ENCODE results near the gene ACOX2.

Gene ACOX2

GRCh38 chr3:58566398-58567250 is 29.6 kb upstream of the ACOX2 start:
- DNase-seq, result no peak

GRCh38 chr3:58565621-58566397 is 28.8 kb upstream of the ACOX2 start:
- no peak for DNase-seq

GRCh38 chr3:58564456-58565160 is 27.6 kb upstream of the ACOX2 start:
- no peak for DNase-seq

- no peak for DNase-seq
Observed at GRCh38 chr3:58564054-58564453, 27.1 kb upstream of the ACOX2 start.

GRCh38 chr3:58563386-58564035 is 26.5 kb upstream of the ACOX2 start:
- DNase-seq, result no peak

- DNase-seq, result no peak
Observed at GRCh38 chr3:58562498-58562897, 25.5 kb upstream of the ACOX2 start.

- DNase-seq, result no peak
Observed at GRCh38 chr3:58560771-58561311, 23.9 kb upstream of the ACOX2 start.

GRCh38 chr3:58559586-58559985 is 22.6 kb upstream of the ACOX2 start:
- no peak for DNase-seq

- no peak for DNase-seq
Observed at GRCh38 chr3:58557491-58557890, 20.5 kb upstream of the ACOX2 start.

- DNase-seq, result no peak
Observed at GRCh38 chr3:58556761-58557221, 19.8 kb upstream of the ACOX2 start.

- no peak for DNase-seq
Observed at GRCh38 chr3:58556001-58556400, 19.0 kb upstream of the ACOX2 start.

GRCh38 chr3:58555203-58555602 is 18.2 kb upstream of the ACOX2 start:
- no peak for DNase-seq

- no peak for DNase-seq
Observed at GRCh38 chr3:58553003-58553402, 16.0 kb upstream of the ACOX2 start.

GRCh38 chr3:58551636-58552180 is 14.7 kb upstream of the ACOX2 start:
- no peak for DNase-seq

- no peak for DNase-seq
Observed at GRCh38 chr3:58544541-58544940, 7.6 kb upstream of the ACOX2 start.

GRCh38 chr3:58540176-58540858 is 3.3 kb upstream of the ACOX2 start:
- no peak for DNase-seq

- no peak for DNase-seq
Observed at GRCh38 chr3:58539626-58540025, 2.6 kb upstream of the ACOX2 start.

- DNase-seq, result no peak
Observed at GRCh38 chr3:58537412-58538301, 667 bp upstream of the ACOX2 start.

- no peak for DNase-seq
Observed at GRCh38 chr3:58535531-58536500, 1.2 kb downstream of the ACOX2 start.

All from CD4-positive, alpha-beta T cell treated with Interleukin-10 for 1 hour (primary cell).